K562 (cell line): ENCODE results near the gene ZFYVE21. TPM values are rescaled to one million over a fixed set of nuclear protein-coding genes. Genes with fewer than 3 reads are reported as not detected.
A peak's percentile ranks its signal among the peaks of the same experiment; 100 is the strongest.

Experiments used
- CSDE1 ChIP-seq, 2 experiments: fragments of 450-650 bp; IDR thresholded peaks; 2 replicates each; pipeline ENCODE4 v1.6.1; 2016; ENCODE audit warnings: mild to moderate bottlenecking in 1 of 2
- DIDO1 ChIP-seq: fragments of 450-650 bp; IDR thresholded peaks from 2 replicates; pipeline ENCODE4 v1.6.1; 2016; ENCODE audit warnings: low read depth, missing biosample characterization, missing genetic modification characterization
- ELF2 ChIP-seq: fragments of 250-450 bp; sonication (Bioruptor Pico); IDR thresholded peaks from 2 replicates; pipeline ENCODE4 v1.5.0; 2021; ENCODE audit warnings: mild to moderate bottlenecking
- KLF10 ChIP-seq: fragments of 250-450 bp; sonication (Bioruptor Pico); IDR thresholded peaks from 2 replicates; pipeline ENCODE4 v1.6.1; 2021; ENCODE audit warnings: matching md5 sums
- MYBL2 ChIP-seq, 2 experiments: fragments of 450-650 bp in 1 of 2; sonication (generic) in 1 of 2; formaldehyde crosslinking in 1 of 2; IDR thresholded peaks; 2 replicates each; pipeline versions ENCODE4 v1.6.1 to v1.8.1; 2017 to 2022; ENCODE audit warnings: borderline replicate concordance in 1 of 2, inconsistent platforms in 1 of 2, low read depth in 1 of 2, mild to moderate bottlenecking in 1 of 2, missing genetic modification reagents in 1 of 2, moderate library complexity in 1 of 2
- RFX7 ChIP-seq: fragments of 250-450 bp; sonication (Bioruptor Pico); IDR thresholded peaks from 2 replicates; pipeline ENCODE4 v1.5.1; 2021; ENCODE audit warnings: mild to moderate bottlenecking
- RNF2 ChIP-seq: sonication (generic); IDR thresholded peaks from 2 replicates; pipeline ENCODE4 v1.6.1; 2016
- TCF7L2 ChIP-seq: fragments of 150-350 bp; IDR thresholded peaks from 2 replicates; pipeline ENCODE4 v1.6.1; 2016; ENCODE audit warnings: low read depth, mild to moderate bottlenecking, low read length, moderate library complexity
- TGIF2 ChIP-seq: sonication (generic); formaldehyde crosslinking; IDR thresholded peaks from 2 replicates; pipeline ENCODE4 v1.8.1; 2022; ENCODE audit warnings: mild to moderate bottlenecking, missing genetic modification reagents, moderate library complexity
- ZNF232 ChIP-seq: sonication (generic); formaldehyde crosslinking; IDR thresholded peaks from 2 replicates; pipeline ENCODE4 v1.8.0; 2022; ENCODE audit warnings: mild to moderate bottlenecking, missing genetic modification reagents
- ZSCAN32 ChIP-seq: fragments of 450-650 bp; formaldehyde crosslinking; IDR thresholded peaks from 2 replicates; pipeline ENCODE4 v1.4.0; 2020; ENCODE audit warnings: mild to moderate bottlenecking, moderate library complexity
- polyA plus RNA-seq, 8 experiments: library from polyadenylated mRNA; depleted of rRNA in 4 of 8; stranded (reverse) in 5 of 8; unstranded in 3 of 8; fragments of >200 nt; fragmentation: Nextera tagmentation in 2 of 8; fragmentation: Illumina TruSeq in 1 of 8; extraction: Ambion mirVana in 2 of 8; extraction: Trizol in 1 of 8; gene quantifications; 2 replicates each; pipeline versions ENCODE4 v1.2.1 to v1.2.3, GENCODE V29; 2011 to 2014; ENCODE audit warnings: inconsistent platforms in 1 of 8, missing spikeins in 1 of 8
- total RNA-seq, 7 experiments: library from RNA; depleted of rRNA in 6 of 7; stranded (reverse); fragments of >200 nt in 6 of 7; fragmentation: Illumina TruSeq in 2 of 7; extraction: Trizol in 2 of 7; gene quantifications; 2 replicates each; pipeline versions ENCODE4 v1.2.1 to v1.2.3, GENCODE V29; 2011 to 2021; ENCODE audit warnings: low replicate concordance in 1 of 7
- TF ChIP-seq, protein P1 (sequence below), 2 experiments: fragments of 450-650 bp; IDR thresholded peaks; 2 replicates each; pipeline ENCODE4 v1.6.1; 2016; ENCODE audit warnings: mild to moderate bottlenecking in 2 of 2, borderline replicate concordance in 1 of 2, low read depth in 1 of 2, moderate library complexity in 1 of 2
- TF ChIP-seq, protein P2 (sequence below): conservative IDR thresholded peaks from 2 replicates; pipeline ENCODE4 v1.6.1; 2011; ENCODE audit warnings: low read depth, mild to moderate bottlenecking, low read length; ENCODE audit not compliant: control insufficient read depth
- TF ChIP-seq, protein P3 (sequence below), 2 experiments: IDR thresholded peaks in 1 of 2; conservative IDR thresholded peaks in 1 of 2; 2 replicates each; pipeline ENCODE4 v1.6.1; 2016; ENCODE audit warnings: low read depth in 2 of 2, mild to moderate bottlenecking in 1 of 2, missing compliant biosample characterization in 1 of 2, missing genetic modification characterization in 1 of 2, moderate library complexity in 1 of 2

The ZFYVE21 gene
- total and polyA plus RNA-seq, 9 of the 15 experiments (the other 6 are each of a cell fraction or from before 2014, with no cell fraction given): 0.90 to 23.1 (median 15.6) TPM

DNA sequence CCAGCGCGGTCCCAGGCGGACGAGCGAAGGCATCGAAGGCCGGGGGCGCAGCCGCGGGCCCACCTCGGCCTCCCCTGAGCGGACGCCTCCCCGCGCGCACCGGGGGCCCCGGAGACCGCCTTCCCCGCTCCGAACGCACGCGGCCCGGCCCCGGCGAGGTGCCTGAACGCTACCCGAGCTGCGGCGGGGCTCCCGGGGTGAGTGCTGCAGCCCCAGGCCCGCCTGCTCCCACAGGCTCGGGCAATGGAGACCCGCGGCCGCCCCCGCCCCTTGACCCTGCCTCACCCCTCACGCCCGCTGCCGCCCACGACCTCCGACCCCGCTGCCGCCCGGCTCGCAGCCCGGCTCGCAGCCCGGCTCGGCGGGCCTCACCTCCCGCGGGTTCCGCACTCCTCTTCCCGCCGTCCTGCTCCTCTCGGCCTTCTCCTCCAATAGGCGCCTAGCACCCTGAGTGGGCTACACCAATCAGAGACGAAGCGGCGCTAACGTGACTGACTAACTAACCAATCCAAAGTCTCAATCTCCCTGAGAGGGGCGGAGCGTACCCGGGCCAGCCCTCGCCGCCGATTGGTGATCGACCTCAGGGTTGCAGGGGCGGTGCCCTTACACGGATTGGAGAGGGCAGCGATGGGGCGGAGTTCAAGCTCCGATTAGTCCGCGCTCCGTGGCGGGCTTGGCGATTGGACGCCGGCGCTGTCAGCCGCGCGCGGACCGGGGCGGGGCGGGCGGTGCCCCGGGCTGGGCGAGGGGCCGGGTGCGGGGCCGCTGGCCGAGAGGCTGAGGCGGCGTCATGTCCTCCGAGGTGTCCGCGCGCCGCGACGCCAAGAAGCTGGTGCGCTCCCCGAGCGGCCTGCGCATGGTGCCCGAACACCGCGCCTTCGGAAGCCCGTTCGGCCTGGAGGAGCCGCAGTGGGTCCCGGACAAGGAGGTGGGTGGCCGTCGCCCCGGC, at the start of gene ZFYVE21, which contains the start of gene XRCC3 (continued):
- TF ChIP-seq, protein P1, sequence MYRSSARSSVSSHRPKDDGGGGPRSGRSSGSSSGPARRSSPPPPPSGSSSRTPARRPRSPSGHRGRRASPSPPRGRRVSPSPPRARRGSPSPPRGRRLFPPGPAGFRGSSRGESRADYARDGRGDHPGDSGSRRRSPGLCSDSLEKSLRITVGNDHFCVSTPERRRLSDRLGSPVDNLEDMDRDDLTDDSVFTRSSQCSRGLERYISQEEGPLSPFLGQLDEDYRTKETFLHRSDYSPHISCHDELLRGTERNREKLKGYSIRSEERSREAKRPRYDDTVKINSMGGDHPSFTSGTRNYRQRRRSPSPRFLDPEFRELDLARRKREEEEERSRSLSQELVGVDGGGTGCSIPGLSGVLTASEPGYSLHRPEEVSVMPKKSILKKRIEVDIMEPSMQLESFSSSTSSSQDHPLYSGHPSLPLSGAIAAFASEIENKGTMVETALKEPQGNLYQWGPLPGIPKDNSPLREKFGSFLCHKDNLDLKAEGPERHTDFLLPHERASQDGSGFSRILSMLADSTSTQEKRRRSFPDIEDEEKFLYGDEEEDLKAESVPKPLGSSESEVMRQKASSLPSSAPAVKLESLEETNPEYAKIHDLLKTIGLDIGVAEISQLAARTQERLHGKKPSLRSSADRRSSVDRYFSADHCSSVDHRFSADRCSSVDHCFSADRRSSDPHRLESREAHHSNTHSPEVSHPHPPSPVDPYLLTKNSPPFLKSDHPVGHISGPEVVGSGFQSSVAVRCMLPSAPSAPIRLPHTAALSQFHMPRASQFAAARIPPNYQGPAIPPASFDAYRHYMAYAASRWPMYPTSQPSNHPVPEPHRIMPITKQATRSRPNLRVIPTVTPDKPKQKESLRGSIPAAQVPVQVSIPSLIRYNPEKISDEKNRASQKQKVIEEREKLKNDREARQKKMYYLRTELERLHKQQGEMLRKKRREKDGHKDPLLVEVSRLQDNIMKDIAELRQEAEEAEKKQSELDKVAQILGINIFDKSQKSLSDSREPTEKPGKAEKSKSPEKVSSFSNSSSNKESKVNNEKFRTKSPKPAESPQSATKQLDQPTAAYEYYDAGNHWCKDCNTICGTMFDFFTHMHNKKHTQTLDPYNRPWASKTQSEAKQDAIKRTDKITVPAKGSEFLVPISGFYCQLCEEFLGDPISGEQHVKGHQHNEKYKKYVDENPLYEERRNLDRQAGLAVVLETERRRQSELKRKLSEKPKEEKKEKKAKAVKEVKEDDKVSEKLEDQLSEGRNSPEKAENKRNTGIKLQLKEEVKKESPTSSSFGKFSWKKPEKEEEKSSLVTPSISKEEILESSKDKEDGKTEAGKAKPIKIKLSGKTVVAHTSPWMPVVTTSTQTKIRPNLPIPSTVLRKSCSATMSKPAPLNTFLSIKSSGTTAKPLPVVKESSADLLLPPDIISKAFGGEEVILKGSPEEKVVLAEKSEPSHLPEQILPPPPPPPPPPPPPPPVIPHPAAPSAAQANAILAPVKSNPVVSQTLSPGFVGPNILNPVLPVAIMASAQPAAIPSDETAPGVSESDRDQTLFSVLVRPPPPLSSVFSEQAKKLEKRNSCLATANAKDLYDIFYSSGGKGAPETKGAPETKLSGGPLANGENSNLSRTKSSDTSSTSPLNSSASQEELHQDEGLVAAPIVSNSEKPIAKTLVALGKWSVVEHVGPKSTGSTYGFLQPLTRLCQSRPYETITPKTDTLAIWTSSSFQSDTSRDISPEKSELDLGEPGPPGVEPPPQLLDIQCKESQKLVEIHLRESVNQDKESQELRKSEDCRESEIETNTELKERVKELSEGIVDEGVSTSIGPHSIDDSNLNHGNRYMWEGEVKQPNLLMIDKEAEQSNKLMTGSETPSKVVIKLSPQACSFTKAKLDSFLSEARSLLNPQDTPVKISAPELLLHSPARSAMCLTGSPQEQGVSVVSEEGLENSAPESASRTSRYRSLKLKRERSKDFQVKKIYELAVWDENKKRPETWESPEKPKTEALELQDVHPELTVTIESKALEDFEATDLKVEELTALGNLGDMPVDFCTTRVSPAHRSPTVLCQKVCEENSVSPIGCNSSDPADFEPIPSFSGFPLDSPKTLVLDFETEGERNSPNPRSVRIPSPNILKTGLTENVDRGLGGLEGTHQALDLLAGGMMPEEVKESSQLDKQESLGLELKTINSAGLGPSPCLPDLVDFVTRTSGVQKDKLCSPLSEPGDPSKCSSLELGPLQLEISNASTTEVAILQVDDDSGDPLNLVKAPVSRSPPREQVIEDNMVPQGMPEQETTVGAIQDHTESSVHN (IDR thresholded peaks at IDR 0.05; ENCODE audit: borderline replicate concordance in 1 of 2, low read depth in 1 of 2): no peak
- TF ChIP-seq ELF2: no peak
- no peak for TF ChIP-seq TCF7L2
- no peak for TF ChIP-seq RFX7 (CRISPR knock-in tag)
- TF ChIP-seq KLF10 (CRISPR knock-in tag): no peak
- TF ChIP-seq ZSCAN32: no peak
- TF ChIP-seq TGIF2 (CRISPR knock-in tag): no peak
- TF ChIP-seq MYBL2 (IDR thresholded peaks at IDR 0.05; ENCODE audit: low read depth): no peak
- no peak for TF ChIP-seq MYBL2 (CRISPR knock-in tag; IDR thresholded peaks at IDR 0.05; ENCODE audit: borderline replicate concordance)
- TF ChIP-seq RNF2: no peak
- TF ChIP-seq DIDO1 (tag): no peak
- TF ChIP-seq, protein P2, sequence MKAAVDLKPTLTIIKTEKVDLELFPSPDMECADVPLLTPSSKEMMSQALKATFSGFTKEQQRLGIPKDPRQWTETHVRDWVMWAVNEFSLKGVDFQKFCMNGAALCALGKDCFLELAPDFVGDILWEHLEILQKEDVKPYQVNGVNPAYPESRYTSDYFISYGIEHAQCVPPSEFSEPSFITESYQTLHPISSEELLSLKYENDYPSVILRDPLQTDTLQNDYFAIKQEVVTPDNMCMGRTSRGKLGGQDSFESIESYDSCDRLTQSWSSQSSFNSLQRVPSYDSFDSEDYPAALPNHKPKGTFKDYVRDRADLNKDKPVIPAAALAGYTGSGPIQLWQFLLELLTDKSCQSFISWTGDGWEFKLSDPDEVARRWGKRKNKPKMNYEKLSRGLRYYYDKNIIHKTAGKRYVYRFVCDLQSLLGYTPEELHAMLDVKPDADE: no peak
- TF ChIP-seq CSDE1 (IDR thresholded peaks at IDR 0.05): no peak
- no peak for TF ChIP-seq ZNF232
- TF ChIP-seq, protein P3, sequence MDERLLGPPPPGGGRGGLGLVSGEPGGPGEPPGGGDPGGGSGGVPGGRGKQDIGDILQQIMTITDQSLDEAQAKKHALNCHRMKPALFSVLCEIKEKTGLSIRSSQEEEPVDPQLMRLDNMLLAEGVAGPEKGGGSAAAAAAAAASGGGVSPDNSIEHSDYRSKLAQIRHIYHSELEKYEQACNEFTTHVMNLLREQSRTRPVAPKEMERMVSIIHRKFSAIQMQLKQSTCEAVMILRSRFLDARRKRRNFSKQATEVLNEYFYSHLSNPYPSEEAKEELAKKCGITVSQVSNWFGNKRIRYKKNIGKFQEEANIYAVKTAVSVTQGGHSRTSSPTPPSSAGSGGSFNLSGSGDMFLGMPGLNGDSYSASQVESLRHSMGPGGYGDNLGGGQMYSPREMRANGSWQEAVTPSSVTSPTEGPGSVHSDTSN (CRISPR knock-in tag; IDR thresholded peaks at IDR 0.05; ENCODE audit: low read depth): peak; percentile 53
- TF ChIP-seq, protein P3 (tag; conservative IDR thresholded peaks at IDR 0.05; ENCODE audit: low read depth): peak; percentile 95
